MCF 10A (cell line): ENCODE data around the gene FIBIN. TPM values are rescaled to one million over a fixed set of nuclear protein-coding genes. Genes with fewer than 3 reads are reported as not detected.
"Not testable (repeated sequence)": the region's sequence is repeated elsewhere in the genome, so short reads cannot be mapped to it uniquely, and the experiment has no call there.

ENCODE experiments used
- BruUV-seq: library from RNA; stranded (reverse); fragments of 400-500 nt; replicated peaks from 2 replicates; lab custom pipeline; 2021; lab: Mats Ljungman, UMichigan
- CTCF ChIA-PET: fragments of 300-600 bp; sonication (Branson Sonifier 250); formaldehyde crosslinking; extraction: SDS; loops from one replicate; lab custom pipeline; 2021; ENCODE audit warnings: antibody characterized with exemption, inconsistent platforms; lab: Yijun Ruan, JAX
- POLR2A ChIA-PET: fragments of 300-600, 350-650 bp; sonication (Branson Sonifier 250); formaldehyde crosslinking; extraction: SDS; loops from one replicate; lab custom pipeline; 2020; ENCODE audit warnings: antibody characterized with exemption, inconsistent platforms; lab: Yijun Ruan, JAX
- DNase-seq: peaks from one replicate; pipeline ENCODE4 v3.0.0-alpha.2; 2018; ENCODE audit not compliant: unreplicated experiment
- H3K27ac Mint-ChIP-seq: one replicate; pipeline ENCODE4 v1.8.0; 2022; ENCODE audit warnings: mild to moderate bottlenecking, low read depth, mixed read lengths; ENCODE audit not compliant: unreplicated experiment
- H3K27me3 Mint-ChIP-seq: one replicate; pipeline ENCODE4 v1.8.0; 2022; ENCODE audit warnings: mixed read lengths; ENCODE audit not compliant: insufficient read depth, unreplicated experiment
- H3K36me3 Mint-ChIP-seq: one replicate; pipeline ENCODE4 v1.8.0; 2022; ENCODE audit warnings: mild to moderate bottlenecking, moderate library complexity, mixed read lengths; ENCODE audit not compliant: insufficient read depth, unreplicated experiment
- H3K4me1 Mint-ChIP-seq: one replicate; pipeline ENCODE4 v1.8.0; 2022; ENCODE audit warnings: mixed read lengths; ENCODE audit not compliant: insufficient read depth, unreplicated experiment
- H3K4me3 Mint-ChIP-seq: one replicate; pipeline ENCODE4 v1.8.0; 2022; ENCODE audit warnings: mild to moderate bottlenecking, moderate library complexity, mixed read lengths; ENCODE audit not compliant: unreplicated experiment
- H3K9me3 Mint-ChIP-seq: one replicate; pipeline ENCODE4 v1.8.0; 2022; ENCODE audit warnings: mixed read lengths; ENCODE audit not compliant: unreplicated experiment
- intact Hi-C: fragments of 100-400 bp; cut with micrococcal nuclease; formaldehyde crosslinking; loops from 2 replicates; pipeline ENCODE4 v1.14.1; 2022
- total RNA-seq: library from RNA; stranded (reverse); gene quantifications from 2 replicates; pipeline ENCODE4 v1.2.3, GENCODE V29; 2022
- TF ChIP-seq, protein P1 (sequence below): fragments of 200-600 bp; IDR thresholded peaks from one replicate; pipeline ENCODE4 v1.8.0; 2022; ENCODE audit warnings: antibody characterized with exemption, mild to moderate bottlenecking; ENCODE audit not compliant: unreplicated experiment

The FIBIN gene
- total RNA-seq, 1 experiment from 2014 or later: 5.0 TPM

- Mint-ChIP-seq H3K27ac (no peak overlapping the region), H3K4me3 (no peak overlapping the region), H3K4me1 (no peaks in the 10 kb centered on the region), H3K9me3 (no peaks in the 10 kb centered on the region), H3K27me3 (no peaks in the 10 kb centered on the region), H3K36me3 (no peaks in the 10 kb centered on the region)
- intact Hi-C loops: no loop called here
- TF ChIP-seq, protein P1, sequence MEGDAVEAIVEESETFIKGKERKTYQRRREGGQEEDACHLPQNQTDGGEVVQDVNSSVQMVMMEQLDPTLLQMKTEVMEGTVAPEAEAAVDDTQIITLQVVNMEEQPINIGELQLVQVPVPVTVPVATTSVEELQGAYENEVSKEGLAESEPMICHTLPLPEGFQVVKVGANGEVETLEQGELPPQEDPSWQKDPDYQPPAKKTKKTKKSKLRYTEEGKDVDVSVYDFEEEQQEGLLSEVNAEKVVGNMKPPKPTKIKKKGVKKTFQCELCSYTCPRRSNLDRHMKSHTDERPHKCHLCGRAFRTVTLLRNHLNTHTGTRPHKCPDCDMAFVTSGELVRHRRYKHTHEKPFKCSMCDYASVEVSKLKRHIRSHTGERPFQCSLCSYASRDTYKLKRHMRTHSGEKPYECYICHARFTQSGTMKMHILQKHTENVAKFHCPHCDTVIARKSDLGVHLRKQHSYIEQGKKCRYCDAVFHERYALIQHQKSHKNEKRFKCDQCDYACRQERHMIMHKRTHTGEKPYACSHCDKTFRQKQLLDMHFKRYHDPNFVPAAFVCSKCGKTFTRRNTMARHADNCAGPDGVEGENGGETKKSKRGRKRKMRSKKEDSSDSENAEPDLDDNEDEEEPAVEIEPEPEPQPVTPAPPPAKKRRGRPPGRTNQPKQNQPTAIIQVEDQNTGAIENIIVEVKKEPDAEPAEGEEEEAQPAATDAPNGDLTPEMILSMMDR: no peak
- POLR2A ChIA-PET: interaction anchor here (0.6 kb wide), 1 partner anchor 346 kb away, joined by 3 read pairs; no protein-coding TSS in a partner anchor
- CTCF ChIA-PET: interaction anchor here (0.6 kb wide), 1 partner anchor 129 kb away, joined by 3 read pairs; no protein-coding TSS in a partner anchor
- BruUV-seq: no TSS peak
- no peak for DNase-seq
These were observed 18.9 kb upstream of the FIBIN start for GRCh38 chr11:26974996-26975395.

- ChIA-PET POLR2A (interaction anchor here (0.7 kb wide), 1 partner anchor 496 kb away, joined by 3 read pairs; the partner anchor contains the start of gene LGR4), CTCF (no interaction called here)
- BruUV-seq: no TSS peak
- peak; percentile 39 for DNase-seq
- Mint-ChIP-seq H3K9me3 (peaks cover under 1% of the 10 kb centered on the region), H3K27me3 (no peaks in the 10 kb centered on the region), H3K4me3 (no peak overlapping the region), H3K36me3 (no peaks in the 10 kb centered on the region), H3K27ac (no peak overlapping the region), H3K4me1 (no peaks in the 10 kb centered on the region)
- TF ChIP-seq, protein P1: no peak
- intact Hi-C loops: no loop called here
These were observed 17.5 kb upstream of the FIBIN start for GRCh38 chr11:26976389-26976788.

DNA sequence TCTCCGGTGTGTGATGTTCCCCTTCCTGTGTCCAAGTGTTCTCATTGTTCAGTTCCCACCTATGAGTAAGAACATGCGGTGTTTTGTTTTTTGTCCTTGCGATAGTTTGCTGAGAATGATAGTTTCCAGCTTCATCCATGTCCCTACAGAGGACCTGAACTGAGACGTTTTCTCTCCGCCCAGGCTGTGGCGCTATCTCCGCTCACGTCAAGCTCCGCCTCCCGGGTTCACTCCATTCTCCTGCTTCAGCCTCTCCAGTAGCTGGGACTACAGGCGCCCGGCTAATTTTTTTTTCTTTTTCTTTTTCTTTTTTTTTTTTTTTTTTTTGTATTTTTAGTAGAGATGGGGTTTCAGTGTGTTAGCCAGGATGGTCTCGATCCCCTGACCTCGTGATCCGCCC lies 16.7 kb upstream of the FIBIN start:
- DNase-seq, BruUV-seq, H3K4me3 Mint-ChIP-seq, H3K27me3 Mint-ChIP-seq, H3K36me3 Mint-ChIP-seq, POLR2A ChIA-PET, intact Hi-C loops, H3K4me1 Mint-ChIP-seq, H3K9me3 Mint-ChIP-seq, H3K27ac Mint-ChIP-seq: not testable (repeated sequence)
- CTCF ChIA-PET: interaction anchor here (0.6 kb wide), 1 partner anchor 13 kb away, joined by 4 read pairs; no protein-coding TSS in a partner anchor

- Mint-ChIP-seq H3K27ac (no peak overlapping the region), H3K27me3 (no peaks in the 10 kb centered on the region), H3K4me1 (no peaks in the 10 kb centered on the region), H3K36me3 (no peaks in the 10 kb centered on the region), H3K4me3 (no peak overlapping the region), H3K9me3 (peaks cover 23% of the 10 kb centered on the region)
- ChIA-PET POLR2A (interaction anchor here (1.1 kb wide), 1 partner anchor 8 kb away, joined by 4 read pairs; no protein-coding TSS in a partner anchor), CTCF (interaction anchor here (0.6 to 0.7 kb wide), 2 partner anchors 19 to 165 kb away, joined by 3 to 4 read pairs; no protein-coding TSS in a partner anchor)
- TF ChIP-seq, protein P1: no peak
- DNase-seq: no peak
- intact Hi-C loops: no loop called here
- BruUV-seq: no TSS peak
These were observed 10.3 kb upstream of the FIBIN start for GRCh38 chr11:26983645-26984044.
